Smooth muscle cell (in vitro differentiated cells): ENCODE results near the gene CELF5. TPM values are rescaled to one million over a fixed set of nuclear protein-coding genes. Genes with fewer than 3 reads are reported as not detected.

ENCODE experiments used
- DNase-seq: peaks from one replicate; lab custom pipeline; 2025; ENCODE audit not compliant: unreplicated experiment; lab: John Stamatoyannopoulos, UW
- H2AFZ ChIP-seq: fragments of 200-600 bp; sonication (generic); 2 replicates; pipeline ENCODE4 v1.6.0; 2016; ENCODE audit warnings: antibody characterized with exemption, low read depth, mild to moderate bottlenecking
- H3F3A ChIP-seq: fragments of 200-600 bp; sonication (generic); 2 replicates; pipeline ENCODE4 v1.6.0; 2017; ENCODE audit warnings: antibody characterized with exemption, low read depth
- H3K27ac ChIP-seq: fragments of 200-600 bp; sonication (generic); 2 replicates; pipeline ENCODE4 v1.5.1; 2016; ENCODE audit warnings: low read depth, mild to moderate bottlenecking
- H3K27me3 ChIP-seq: fragments of 200-600 bp; sonication (generic); 2 replicates; pipeline ENCODE4 v1.6.1; 2016; ENCODE audit warnings: low read depth, mild to moderate bottlenecking
- H3K36me3 ChIP-seq: fragments of 200-600 bp; sonication (generic); 2 replicates; pipeline ENCODE4 v1.5.1; 2016; ENCODE audit warnings: low read depth
- H3K4me1 ChIP-seq: fragments of 200-600 bp; sonication (generic); 2 replicates; pipeline ENCODE4 v1.5.1; 2016; ENCODE audit warnings: low read depth
- H3K4me2 ChIP-seq: fragments of 200-600 bp; sonication (generic); 2 replicates; pipeline ENCODE4 v1.6.0; 2016; ENCODE audit warnings: mild to moderate bottlenecking
- H3K4me3 ChIP-seq: fragments of 200-600 bp; sonication (generic); 2 replicates; pipeline ENCODE4 v1.5.1; 2016; ENCODE audit warnings: mild to moderate bottlenecking
- H3K79me2 ChIP-seq: fragments of 200-600 bp; sonication (generic); 2 replicates; pipeline ENCODE4 v1.6.0; 2016; ENCODE audit warnings: low read depth, mild to moderate bottlenecking
- H3K9ac ChIP-seq: fragments of 200-600 bp; sonication (generic); 2 replicates; pipeline ENCODE4 v1.6.0; 2016; ENCODE audit warnings: low read depth
- H3K9me3 ChIP-seq: fragments of 200-600 bp; sonication (generic); replicated peaks from 2 replicates; pipeline ENCODE4 v1.5.1; 2016; ENCODE audit warnings: low read depth
- H4K20me1 ChIP-seq: fragments of 200-600 bp; sonication (generic); 2 replicates; pipeline ENCODE4 v1.6.0; 2016; ENCODE audit warnings: low read depth
- CTCF ChIP-seq: fragments of 200-600 bp; sonication (generic); IDR thresholded peaks from 2 replicates; pipeline ENCODE4 v1.5.1; 2017; ENCODE audit warnings: borderline replicate concordance, mild to moderate bottlenecking, antibody characterized with exemption; ENCODE audit not compliant: insufficient read depth, poor library complexity, severe bottlenecking
- WGBS: methylation state at CpG from one replicate; pipeline ENCODE4 v1.1.7; 2016; ENCODE audit warnings: low lambda C conversion rate; 5-methylcytosine and 5-hydroxymethylcytosine counted together
- polyA plus RNA-seq: library from polyadenylated mRNA; unstranded; fragments of >200 nt; fragmentation: Nextera tagmentation; extraction: Ambion mirVana; gene quantifications from 2 replicates; pipeline ENCODE4 v1.2.1, GENCODE V29; 2016
- total RNA-seq: library from RNA; depleted of rRNA; stranded (reverse); fragments of >200 nt; gene quantifications from 2 replicates; pipeline ENCODE4 v1.2.3, GENCODE V29; 2014

Gene CELF5
- total and polyA plus RNA-seq, 2 experiments from 2014 or later: 0.18 TPM; not detected in 1

GRCh38 chr19:3196933-3197205, 27.6 kb upstream of the CELF5 start:
- Histone ChIP-seq H3K27me3 (no peaks in the 10 kb centered on the region), H3K36me3 (no peaks in the 10 kb centered on the region), H3K27ac (no peak overlapping the region), H3K4me3 (no peak overlapping the region), H3K4me2 (no peak overlapping the region), H4K20me1 (no peaks in the 10 kb centered on the region), H3K9me3 (no peaks in the 10 kb centered on the region), H3K4me1 (no peaks in the 10 kb centered on the region), H3K79me2 (peaks cover 1% of the 10 kb centered on the region), H3K9ac (no peak overlapping the region), H2AFZ (no peak overlapping the region), H3F3A (no peaks in the 10 kb centered on the region)
- 100% methylated on average over 14 of the region's 14 CpGs for WGBS
- no peak for DNase-seq
- no peak for TF ChIP-seq CTCF

DNA sequence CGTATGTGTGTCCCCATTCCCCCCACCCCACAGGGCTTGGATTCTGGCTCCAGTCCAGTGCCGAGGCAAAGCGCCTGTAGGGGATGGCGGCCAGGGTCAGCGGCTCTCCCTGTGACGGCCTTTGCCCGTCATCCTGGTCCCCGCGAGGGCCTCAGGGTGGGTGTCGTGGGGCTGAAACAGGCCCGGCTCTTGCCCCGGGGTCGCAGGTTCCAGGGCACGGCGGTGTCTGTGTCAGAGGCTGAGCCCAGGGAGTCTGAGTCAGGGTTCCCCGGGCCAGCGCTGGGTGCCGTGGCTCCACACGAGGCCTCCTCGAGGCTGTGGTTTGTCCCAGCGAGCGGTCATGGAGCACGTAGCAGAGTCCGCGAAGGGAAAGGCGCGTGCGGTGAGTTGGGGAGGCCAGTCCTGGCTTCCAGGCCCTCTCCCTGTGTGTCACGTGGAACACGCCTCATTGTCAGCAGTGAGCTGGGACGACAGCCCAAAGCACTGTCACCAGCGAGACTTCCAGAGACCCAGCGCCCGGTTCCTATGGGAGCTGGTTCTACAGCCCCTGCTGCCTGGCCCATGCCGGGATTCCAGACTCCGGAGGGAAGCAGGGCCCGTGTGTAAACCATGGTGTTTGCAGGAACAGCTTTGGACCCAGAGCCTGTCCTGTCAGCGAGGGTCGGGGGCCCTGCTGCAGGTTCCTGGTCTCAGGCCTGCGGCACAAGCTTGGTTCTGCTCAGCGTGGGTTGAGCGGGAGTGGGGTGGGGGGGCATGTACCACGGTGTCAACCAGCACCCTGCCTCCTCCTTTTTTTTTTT, 25.4 kb upstream of the CELF5 start:
- Histone ChIP-seq H2AFZ (no peak overlapping the region), H3K4me1 (no peaks in the 10 kb centered on the region), H3F3A (no peaks in the 10 kb centered on the region), H3K27ac (no peak overlapping the region), H3K9me3 (no peaks in the 10 kb centered on the region), H3K4me3 (no peak overlapping the region), H3K9ac (no peak overlapping the region), H3K27me3 (no peaks in the 10 kb centered on the region), H3K36me3 (no peaks in the 10 kb centered on the region), H3K79me2 (no peaks in the 10 kb centered on the region), H3K4me2 (no peak overlapping the region), H4K20me1 (no peaks in the 10 kb centered on the region)
- WGBS: 96% methylated on average over 39 of the region's 43 CpGs
- DNase-seq: no peak
- TF ChIP-seq CTCF: no peak

- no peaks in the 10 kb centered on the region for H3K27me3 ChIP-seq
- H3K79me2 ChIP-seq: no peaks in the 10 kb centered on the region
- 98% methylated on average over 39 of the region's 39 CpGs for WGBS
- H3K36me3 ChIP-seq: no peaks in the 10 kb centered on the region
- no peaks in the 10 kb centered on the region for H4K20me1 ChIP-seq
- no peaks in the 10 kb centered on the region for H3K9me3 ChIP-seq
- no peak overlapping the region for H3K27ac ChIP-seq
- H3K4me2 ChIP-seq: no peak overlapping the region
- no peak for DNase-seq
- no peak overlapping the region for H2AFZ ChIP-seq
- H3K4me3 ChIP-seq: no peak overlapping the region
- no peak overlapping the region for H3K9ac ChIP-seq
- H3F3A ChIP-seq: no peaks in the 10 kb centered on the region
- no peaks in the 10 kb centered on the region for H3K4me1 ChIP-seq
- TF ChIP-seq CTCF: no peak
Observed at GRCh38 chr19:3201072-3201700, 23.3 kb upstream of the CELF5 start.

GRCh38 chr19:3201911-3202310, 22.6 kb upstream of the CELF5 start:
- Histone ChIP-seq H3K79me2 (no peaks in the 10 kb centered on the region), H3K27me3 (no peaks in the 10 kb centered on the region), H3K4me2 (no peak overlapping the region), H3K9ac (no peak overlapping the region), H3K9me3 (no peaks in the 10 kb centered on the region), H2AFZ (no peak overlapping the region), H3K27ac (no peak overlapping the region), H3K36me3 (no peaks in the 10 kb centered on the region), H3K4me1 (no peaks in the 10 kb centered on the region), H3K4me3 (no peak overlapping the region), H3F3A (no peaks in the 10 kb centered on the region), H4K20me1 (no peaks in the 10 kb centered on the region)
- DNase-seq: no peak
- no peak for TF ChIP-seq CTCF
- WGBS: 98% methylated on average over 14 of the region's 14 CpGs
